H1 (cell line): Measurements from ENCODE around the gene MAP2K5. TPM values are rescaled to one million over a fixed set of nuclear protein-coding genes. Genes with fewer than 3 reads are reported as not detected.

Experiments used
- polyA plus RNA-seq, 7 experiments: library from polyadenylated mRNA; depleted of rRNA in 3 of 7; stranded (reverse) in 5 of 7; unstranded in 2 of 7; fragments of >200 nt in 5 of 7; fragments of 200-250 nt in 2 of 7; gene quantifications; 1 replicate in 5 of 7; 2 replicates in 1 of 7; 4 replicates in 1 of 7; pipeline versions ENCODE4 v1.2.1 to v1.2.3, GENCODE V29; 2011 to 2013; ENCODE audit warnings: missing spikeins in 2 of 7, mixed read lengths in 2 of 7
- total RNA-seq: library from RNA; stranded (reverse); fragmentation: NEBNext Ultra II Directional; extraction: Animal tissue kit (Norgen Biotek cat#: 25700); gene quantifications from 2 replicates; pipeline ENCODE4 v1.2.1, GENCODE V29; 2021
- TF ChIP-seq, protein P1 (sequence below): fragments of 300-600 bp; sonication (generic); IDR thresholded peaks from 2 replicates; pipeline ENCODE4 v1.7.1; 2012; ENCODE audit warnings: low read length, moderate library complexity, mild to moderate bottlenecking, inconsistent platforms; ENCODE audit not compliant: insufficient replicate concordance
- TF ChIP-seq, protein P2 (sequence below): IDR thresholded peaks from 2 replicates; pipeline ENCODE4 v1.6.1; 2012; ENCODE audit warnings: low read length, inconsistent platforms
- TF ChIP-seq, protein P3 (sequence below): IDR thresholded peaks from 2 replicates; pipeline ENCODE4 v1.6.1; 2011; ENCODE audit warnings: low read depth, mild to moderate bottlenecking, low read length; ENCODE audit not compliant: insufficient read depth

Gene MAP2K5
- total and polyA plus RNA-seq, 2 of the 8 experiments (the other 6 are each of a cell fraction or from before 2014, with no cell fraction given), result 4.4 to 15.8 TPM

DNA sequence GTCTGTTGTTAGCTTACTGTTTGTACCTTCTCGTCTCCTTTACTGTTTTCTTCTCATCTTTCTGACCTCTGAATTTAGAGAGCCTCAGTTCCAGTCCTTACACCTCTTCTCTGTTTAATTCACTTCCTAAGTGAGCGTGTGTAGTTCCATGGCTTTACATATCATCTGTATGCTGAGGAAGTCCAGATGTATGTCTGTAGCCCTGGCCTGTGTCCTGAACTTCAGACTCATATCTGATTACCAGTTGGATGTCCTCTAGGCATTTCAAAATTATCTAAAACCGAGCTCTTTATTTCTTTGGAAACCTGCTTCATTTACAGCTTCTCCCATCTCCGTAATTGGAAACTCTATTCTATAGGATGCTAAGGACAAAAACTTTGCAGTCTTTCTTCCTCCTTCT, 75.8 kb downstream of the MAP2K5 start (continued):
- TF ChIP-seq, protein P1, sequence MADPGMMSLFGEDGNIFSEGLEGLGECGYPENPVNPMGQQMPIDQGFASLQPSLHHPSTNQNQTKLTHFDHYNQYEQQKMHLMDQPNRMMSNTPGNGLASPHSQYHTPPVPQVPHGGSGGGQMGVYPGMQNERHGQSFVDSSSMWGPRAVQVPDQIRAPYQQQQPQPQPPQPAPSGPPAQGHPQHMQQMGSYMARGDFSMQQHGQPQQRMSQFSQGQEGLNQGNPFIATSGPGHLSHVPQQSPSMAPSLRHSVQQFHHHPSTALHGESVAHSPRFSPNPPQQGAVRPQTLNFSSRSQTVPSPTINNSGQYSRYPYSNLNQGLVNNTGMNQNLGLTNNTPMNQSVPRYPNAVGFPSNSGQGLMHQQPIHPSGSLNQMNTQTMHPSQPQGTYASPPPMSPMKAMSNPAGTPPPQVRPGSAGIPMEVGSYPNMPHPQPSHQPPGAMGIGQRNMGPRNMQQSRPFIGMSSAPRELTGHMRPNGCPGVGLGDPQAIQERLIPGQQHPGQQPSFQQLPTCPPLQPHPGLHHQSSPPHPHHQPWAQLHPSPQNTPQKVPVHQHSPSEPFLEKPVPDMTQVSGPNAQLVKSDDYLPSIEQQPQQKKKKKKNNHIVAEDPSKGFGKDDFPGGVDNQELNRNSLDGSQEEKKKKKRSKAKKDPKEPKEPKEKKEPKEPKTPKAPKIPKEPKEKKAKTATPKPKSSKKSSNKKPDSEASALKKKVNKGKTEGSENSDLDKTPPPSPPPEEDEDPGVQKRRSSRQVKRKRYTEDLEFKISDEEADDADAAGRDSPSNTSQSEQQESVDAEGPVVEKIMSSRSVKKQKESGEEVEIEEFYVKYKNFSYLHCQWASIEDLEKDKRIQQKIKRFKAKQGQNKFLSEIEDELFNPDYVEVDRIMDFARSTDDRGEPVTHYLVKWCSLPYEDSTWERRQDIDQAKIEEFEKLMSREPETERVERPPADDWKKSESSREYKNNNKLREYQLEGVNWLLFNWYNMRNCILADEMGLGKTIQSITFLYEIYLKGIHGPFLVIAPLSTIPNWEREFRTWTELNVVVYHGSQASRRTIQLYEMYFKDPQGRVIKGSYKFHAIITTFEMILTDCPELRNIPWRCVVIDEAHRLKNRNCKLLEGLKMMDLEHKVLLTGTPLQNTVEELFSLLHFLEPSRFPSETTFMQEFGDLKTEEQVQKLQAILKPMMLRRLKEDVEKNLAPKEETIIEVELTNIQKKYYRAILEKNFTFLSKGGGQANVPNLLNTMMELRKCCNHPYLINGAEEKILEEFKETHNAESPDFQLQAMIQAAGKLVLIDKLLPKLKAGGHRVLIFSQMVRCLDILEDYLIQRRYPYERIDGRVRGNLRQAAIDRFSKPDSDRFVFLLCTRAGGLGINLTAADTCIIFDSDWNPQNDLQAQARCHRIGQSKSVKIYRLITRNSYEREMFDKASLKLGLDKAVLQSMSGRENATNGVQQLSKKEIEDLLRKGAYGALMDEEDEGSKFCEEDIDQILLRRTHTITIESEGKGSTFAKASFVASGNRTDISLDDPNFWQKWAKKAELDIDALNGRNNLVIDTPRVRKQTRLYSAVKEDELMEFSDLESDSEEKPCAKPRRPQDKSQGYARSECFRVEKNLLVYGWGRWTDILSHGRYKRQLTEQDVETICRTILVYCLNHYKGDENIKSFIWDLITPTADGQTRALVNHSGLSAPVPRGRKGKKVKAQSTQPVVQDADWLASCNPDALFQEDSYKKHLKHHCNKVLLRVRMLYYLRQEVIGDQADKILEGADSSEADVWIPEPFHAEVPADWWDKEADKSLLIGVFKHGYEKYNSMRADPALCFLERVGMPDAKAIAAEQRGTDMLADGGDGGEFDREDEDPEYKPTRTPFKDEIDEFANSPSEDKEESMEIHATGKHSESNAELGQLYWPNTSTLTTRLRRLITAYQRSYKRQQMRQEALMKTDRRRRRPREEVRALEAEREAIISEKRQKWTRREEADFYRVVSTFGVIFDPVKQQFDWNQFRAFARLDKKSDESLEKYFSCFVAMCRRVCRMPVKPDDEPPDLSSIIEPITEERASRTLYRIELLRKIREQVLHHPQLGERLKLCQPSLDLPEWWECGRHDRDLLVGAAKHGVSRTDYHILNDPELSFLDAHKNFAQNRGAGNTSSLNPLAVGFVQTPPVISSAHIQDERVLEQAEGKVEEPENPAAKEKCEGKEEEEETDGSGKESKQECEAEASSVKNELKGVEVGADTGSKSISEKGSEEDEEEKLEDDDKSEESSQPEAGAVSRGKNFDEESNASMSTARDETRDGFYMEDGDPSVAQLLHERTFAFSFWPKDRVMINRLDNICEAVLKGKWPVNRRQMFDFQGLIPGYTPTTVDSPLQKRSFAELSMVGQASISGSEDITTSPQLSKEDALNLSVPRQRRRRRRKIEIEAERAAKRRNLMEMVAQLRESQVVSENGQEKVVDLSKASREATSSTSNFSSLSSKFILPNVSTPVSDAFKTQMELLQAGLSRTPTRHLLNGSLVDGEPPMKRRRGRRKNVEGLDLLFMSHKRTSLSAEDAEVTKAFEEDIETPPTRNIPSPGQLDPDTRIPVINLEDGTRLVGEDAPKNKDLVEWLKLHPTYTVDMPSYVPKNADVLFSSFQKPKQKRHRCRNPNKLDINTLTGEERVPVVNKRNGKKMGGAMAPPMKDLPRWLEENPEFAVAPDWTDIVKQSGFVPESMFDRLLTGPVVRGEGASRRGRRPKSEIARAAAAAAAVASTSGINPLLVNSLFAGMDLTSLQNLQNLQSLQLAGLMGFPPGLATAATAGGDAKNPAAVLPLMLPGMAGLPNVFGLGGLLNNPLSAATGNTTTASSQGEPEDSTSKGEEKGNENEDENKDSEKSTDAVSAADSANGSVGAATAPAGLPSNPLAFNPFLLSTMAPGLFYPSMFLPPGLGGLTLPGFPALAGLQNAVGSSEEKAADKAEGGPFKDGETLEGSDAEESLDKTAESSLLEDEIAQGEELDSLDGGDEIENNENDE, result no peak
- TF ChIP-seq, protein P2, sequence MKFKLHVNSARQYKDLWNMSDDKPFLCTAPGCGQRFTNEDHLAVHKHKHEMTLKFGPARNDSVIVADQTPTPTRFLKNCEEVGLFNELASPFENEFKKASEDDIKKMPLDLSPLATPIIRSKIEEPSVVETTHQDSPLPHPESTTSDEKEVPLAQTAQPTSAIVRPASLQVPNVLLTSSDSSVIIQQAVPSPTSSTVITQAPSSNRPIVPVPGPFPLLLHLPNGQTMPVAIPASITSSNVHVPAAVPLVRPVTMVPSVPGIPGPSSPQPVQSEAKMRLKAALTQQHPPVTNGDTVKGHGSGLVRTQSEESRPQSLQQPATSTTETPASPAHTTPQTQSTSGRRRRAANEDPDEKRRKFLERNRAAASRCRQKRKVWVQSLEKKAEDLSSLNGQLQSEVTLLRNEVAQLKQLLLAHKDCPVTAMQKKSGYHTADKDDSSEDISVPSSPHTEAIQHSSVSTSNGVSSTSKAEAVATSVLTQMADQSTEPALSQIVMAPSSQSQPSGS, result no peak
- TF ChIP-seq, protein P3, sequence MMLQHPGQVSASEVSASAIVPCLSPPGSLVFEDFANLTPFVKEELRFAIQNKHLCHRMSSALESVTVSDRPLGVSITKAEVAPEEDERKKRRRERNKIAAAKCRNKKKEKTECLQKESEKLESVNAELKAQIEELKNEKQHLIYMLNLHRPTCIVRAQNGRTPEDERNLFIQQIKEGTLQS, result no peak
